Measurements from ENCODE around the gene ZNF793.

ZNF793 gene

DNA sequence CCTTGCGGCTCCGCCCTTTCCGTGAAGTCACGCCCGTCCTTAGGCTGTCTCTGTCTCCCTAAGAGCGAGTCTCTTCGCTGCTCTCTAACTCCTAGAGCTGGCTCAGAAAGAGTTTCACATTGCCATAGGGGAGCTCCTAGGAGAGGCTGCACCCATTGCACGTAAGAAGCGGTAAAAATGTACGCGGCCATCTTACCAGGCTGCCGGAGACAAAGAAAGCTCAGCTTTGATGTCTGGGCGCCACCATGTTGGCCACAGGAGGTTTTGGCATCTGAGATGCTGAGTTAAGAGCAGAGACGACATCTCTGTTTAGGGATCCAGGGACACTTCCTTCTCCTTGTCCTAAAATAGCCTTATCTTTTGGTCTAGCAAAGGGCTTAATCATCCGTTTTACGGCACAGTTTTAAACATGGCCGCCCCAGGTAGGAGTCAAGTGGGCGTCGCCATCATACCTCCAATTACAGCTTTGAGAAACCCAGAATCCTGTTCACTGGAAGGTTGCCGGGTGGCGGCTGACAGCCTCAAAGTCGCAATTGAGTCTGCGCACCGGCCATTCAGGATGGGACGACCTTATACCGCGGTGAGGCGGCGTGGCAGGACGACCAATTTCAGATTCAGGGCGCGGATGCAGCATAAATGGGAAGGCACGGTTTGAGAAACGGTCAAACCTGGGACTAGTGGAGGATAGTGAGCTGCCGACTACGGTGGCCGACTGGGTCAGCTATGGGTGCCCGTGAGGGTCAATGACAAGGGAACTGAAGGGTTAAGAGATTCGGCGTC is at the start of gene ZNF793:
ZNF793 (plus strand) TSS at position 553 of the 780 bp plus-strand sequence. CDS start 16,501 bp downstream, outside the sequence.
- Histone ChIP-seq H3K27ac (ENCODE audit: low read depth, low read length) (peak within 1 kb of the TSS; percentile 98), H3K4me3 (ENCODE audit: low read depth, low read length) (peak within 1 kb of the TSS; percentile 89), H3K9me3 (ENCODE audit: control insufficient read depth, insufficient read depth, low read length) (no peaks in the 10 kb centered on the region; the same call in 1 of the 2 replicates), H3K9ac (ENCODE audit: low read depth, low read length) (peak within 1 kb of the TSS; percentile 99), H3K4me1 (ENCODE audit: control insufficient read depth, insufficient read depth, low read length) (0 out of 2 replicates have a peak, but pooled peaks cover 3% of the 10 kb centered on the region), H3K36me3 (ENCODE audit: control insufficient read depth, insufficient read depth, low read length) (peaks cover 22% of the 10 kb centered on the region), H3K27me3 (ENCODE audit: control insufficient read depth, insufficient read depth, low read length) (no peaks in the 10 kb centered on the region)

DNA sequence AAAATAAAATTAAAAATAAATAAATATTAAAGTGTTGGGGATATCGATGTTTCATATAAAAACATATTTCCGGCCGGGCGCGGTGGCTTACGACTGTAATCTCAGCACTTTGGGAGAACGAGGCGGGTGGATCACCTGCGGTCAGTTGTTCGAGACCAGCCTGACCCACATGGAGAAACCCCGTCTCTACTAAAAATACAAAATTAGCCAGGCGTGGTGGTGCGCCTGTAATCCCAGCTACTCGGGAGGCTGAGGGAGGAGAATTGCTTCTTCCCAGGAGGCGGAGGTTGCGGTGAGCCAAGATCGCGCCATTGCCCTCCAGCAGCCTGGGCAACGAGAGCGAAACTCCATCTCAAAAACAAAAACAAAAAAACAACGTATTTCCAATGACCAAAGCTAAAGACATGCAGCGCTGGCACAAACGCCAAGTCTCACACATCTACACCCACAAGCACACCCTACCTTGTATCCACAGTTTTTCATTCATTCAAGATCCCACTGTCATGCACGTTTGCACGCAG is 40.4 kb upstream of the ZNF793 start:
- H3K27ac ChIP-seq (ENCODE audit: low read depth, low read length), result no peak overlapping the region
- H3K9ac ChIP-seq (ENCODE audit: low read depth, low read length), result peak overlapping the region; percentile 44; the same call in 1 of the 2 replicates
- H3K4me1 ChIP-seq (ENCODE audit: control insufficient read depth, insufficient read depth, low read length), result no peaks in the 10 kb centered on the region
- H3K27me3 ChIP-seq (ENCODE audit: control insufficient read depth, insufficient read depth, low read length), result no peaks in the 10 kb centered on the region
- H3K9me3 ChIP-seq (ENCODE audit: control insufficient read depth, insufficient read depth, low read length), result peaks cover 14% of the 10 kb centered on the region
- H3K4me3 ChIP-seq (ENCODE audit: low read depth, low read length), result peak overlapping the region; percentile 96
- H3K36me3 ChIP-seq (ENCODE audit: control insufficient read depth, insufficient read depth, low read length), result peaks cover 30% of the 10 kb centered on the region

DNA sequence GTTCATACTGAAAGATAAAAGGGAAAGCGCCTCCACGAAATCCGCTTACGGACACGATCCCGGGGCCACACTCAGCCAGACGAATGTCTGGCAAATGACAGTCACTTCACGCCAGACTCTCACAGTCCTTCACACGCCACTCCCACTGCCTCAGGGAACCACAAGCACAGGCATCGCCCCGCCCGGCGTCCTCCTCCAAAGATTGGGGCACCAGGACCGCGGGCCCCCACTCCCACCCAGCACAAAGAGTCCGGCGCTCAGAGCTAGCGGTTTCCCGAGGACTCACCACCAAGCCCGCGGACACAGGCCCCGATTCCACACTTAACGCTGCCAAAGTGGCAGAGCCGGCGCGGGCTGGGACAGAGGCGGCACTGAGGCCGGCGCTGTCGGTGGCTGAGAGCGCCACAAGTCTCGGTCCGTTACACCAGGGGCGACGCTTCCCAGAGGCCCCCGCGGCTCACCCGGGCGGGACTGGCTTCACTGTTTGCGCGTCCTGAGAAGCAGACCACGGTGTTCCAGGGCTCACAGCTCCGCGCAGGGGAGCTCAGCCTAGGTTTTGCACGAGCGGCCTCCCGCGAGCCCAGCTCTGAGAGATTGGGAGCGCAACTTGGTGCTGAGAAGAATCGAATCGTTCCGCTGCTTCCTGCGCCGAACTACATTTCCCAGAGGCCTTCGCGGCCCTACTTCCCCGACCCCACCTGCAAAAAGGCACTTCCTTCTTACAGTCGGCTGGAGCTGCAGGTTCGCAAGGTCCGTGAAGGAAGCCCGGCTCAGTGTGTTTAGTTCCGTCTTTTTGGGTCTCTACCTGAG is 39.7 kb upstream of the ZNF793 start, which contains the start of gene ZNF569:
ZNF569 (minus strand) TSS at position 647 of the 810 bp plus-strand sequence. CDS start 22,523 bp downstream, outside the sequence.
- Histone ChIP-seq H3K9me3 (ENCODE audit: control insufficient read depth, insufficient read depth, low read length) (peaks cover 8% of the 10 kb centered on the region), H3K27me3 (ENCODE audit: control insufficient read depth, insufficient read depth, low read length) (no peaks in the 10 kb centered on the region), H3K4me3 (ENCODE audit: low read depth, low read length) (peak within 1 kb of the TSS; percentile 96), H3K27ac (ENCODE audit: low read depth, low read length) (peak within 1 kb of the TSS; percentile 86), H3K9ac (ENCODE audit: low read depth, low read length) (peak within 1 kb of the TSS; percentile 44), H3K4me1 (ENCODE audit: control insufficient read depth, insufficient read depth, low read length) (no peaks in the 10 kb centered on the region), H3K36me3 (ENCODE audit: control insufficient read depth, insufficient read depth, low read length) (peaks cover 28% of the 10 kb centered on the region)

DNA sequence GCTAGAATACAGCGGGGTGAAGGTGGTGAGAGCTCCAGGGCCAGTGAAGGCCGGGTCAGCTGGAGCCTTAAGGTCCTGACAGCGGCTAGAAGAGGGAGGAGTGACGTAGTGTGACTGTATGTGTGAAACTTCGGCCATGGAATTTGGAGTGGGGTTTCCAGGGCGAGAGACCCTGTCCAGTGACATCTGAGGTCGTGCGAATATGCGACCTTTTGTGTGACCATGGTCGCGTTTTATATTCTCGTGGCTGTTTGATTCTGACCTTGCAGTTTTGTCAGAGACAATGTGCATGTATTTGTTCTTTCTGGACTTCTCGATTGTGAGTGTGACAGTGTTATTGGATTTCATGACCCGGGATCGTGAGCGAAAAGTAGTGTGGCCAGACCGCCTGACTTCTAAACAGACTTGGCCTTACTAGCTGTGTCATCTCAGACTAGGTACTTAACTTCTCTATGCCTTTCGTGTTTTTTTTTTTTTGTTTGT is 39.1 kb upstream of the ZNF793 start:
- Histone ChIP-seq H3K36me3 (ENCODE audit: control insufficient read depth, insufficient read depth, low read length) (peaks cover 25% of the 10 kb centered on the region), H3K4me1 (ENCODE audit: control insufficient read depth, insufficient read depth, low read length) (no peaks in the 10 kb centered on the region), H3K9ac (ENCODE audit: low read depth, low read length) (no peak overlapping the region), H3K4me3 (ENCODE audit: low read depth, low read length) (peak overlapping the region; percentile 96), H3K9me3 (ENCODE audit: control insufficient read depth, insufficient read depth, low read length) (peaks cover 6% of the 10 kb centered on the region), H3K27ac (ENCODE audit: low read depth, low read length) (no peak overlapping the region), H3K27me3 (ENCODE audit: control insufficient read depth, insufficient read depth, low read length) (no peaks in the 10 kb centered on the region)

DNA sequence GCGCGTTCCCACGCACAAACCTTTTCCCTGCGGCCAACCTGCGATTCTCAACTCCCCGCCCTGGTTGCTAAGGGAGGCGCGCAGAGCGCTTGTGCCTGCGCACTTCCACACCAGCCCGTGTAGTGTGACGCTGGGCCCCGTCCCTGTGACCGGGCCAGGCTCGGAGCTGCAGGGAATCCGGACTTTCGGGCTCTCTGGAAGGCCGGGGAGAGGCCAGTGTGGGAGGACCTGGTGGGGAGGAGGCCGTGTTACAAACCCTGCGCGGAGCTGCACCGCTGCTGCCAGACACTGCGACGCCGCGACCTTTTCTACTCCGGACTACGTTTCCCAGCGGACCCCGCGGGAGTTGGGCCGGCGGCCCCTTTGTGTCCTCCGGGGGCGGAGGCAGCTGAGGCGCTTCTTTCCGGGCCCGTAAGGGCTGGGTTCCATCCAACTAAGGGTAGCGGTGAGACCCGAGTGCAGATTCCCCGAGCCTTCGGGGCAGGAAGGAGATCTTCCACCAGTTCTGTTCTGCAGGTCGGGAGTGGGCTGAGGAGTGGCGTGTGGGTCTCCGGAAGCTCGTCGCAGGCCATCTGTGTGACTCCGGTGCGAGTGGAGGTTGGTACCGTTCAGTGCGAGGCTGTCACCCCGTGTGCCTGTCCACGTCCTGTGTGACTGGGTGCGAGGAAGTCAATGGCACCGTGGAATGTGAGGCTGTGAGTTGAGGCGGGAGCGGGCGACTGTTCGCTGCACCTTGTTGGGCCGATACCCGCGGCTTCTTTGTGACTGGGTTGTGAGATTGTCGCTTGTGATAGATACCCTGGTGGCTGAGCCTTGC is 37.6 kb upstream of the ZNF793 start, which contains the start of gene ZNF570:
ZNF570 (plus strand) TSS at position 396 of the 817 bp plus-strand sequence. CDS start 999 bp downstream, outside the sequence.
- peaks cover 12% of the 10 kb centered on the region for H3K36me3 ChIP-seq (ENCODE audit: control insufficient read depth, insufficient read depth, low read length)
- no peaks in the 10 kb centered on the region for H3K4me1 ChIP-seq (ENCODE audit: control insufficient read depth, insufficient read depth, low read length)
- no peaks in the 10 kb centered on the region for H3K27me3 ChIP-seq (ENCODE audit: control insufficient read depth, insufficient read depth, low read length)
- no peak within 1 kb of the TSS for H3K27ac ChIP-seq (ENCODE audit: low read depth, low read length)
- peak within 1 kb of the TSS; percentile 97 for H3K4me3 ChIP-seq (ENCODE audit: low read depth, low read length)
- peak within 1 kb of the TSS; percentile 74 for H3K9ac ChIP-seq (ENCODE audit: low read depth, low read length)
- no peaks in the 10 kb centered on the region for H3K9me3 ChIP-seq (ENCODE audit: control insufficient read depth, insufficient read depth, low read length)

DNA sequence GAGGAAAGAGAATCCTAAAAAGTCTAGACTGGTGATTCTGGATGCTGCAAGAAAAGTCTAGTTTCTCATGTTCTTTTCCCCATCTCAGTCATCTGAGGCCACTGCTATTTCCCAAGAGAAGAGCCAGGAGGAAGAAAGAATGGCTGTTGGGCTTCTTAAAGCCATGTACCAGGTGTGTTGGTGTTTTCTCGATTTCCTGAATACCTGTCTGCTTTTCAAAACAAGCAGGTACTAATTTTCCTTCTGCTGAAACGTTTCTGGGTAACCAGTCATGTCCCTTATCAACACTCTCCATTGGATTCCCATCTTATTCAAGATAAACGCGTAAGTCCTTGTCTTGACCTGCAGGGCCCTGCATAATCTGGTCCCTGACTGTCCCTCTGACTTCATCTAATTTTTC is 36.5 kb upstream of the ZNF793 start:
- H3K9ac ChIP-seq (ENCODE audit: low read depth, low read length), result no peak overlapping the region
- no peaks in the 10 kb centered on the region for H3K27me3 ChIP-seq (ENCODE audit: control insufficient read depth, insufficient read depth, low read length)
- no peak overlapping the region for H3K27ac ChIP-seq (ENCODE audit: low read depth, low read length)
- no peaks in the 10 kb centered on the region for H3K9me3 ChIP-seq (ENCODE audit: control insufficient read depth, insufficient read depth, low read length)
- peaks cover 5% of the 10 kb centered on the region; the same call in 1 of the 2 replicates for H3K36me3 ChIP-seq (ENCODE audit: control insufficient read depth, insufficient read depth, low read length)
- peak overlapping the region; percentile 97 for H3K4me3 ChIP-seq (ENCODE audit: low read depth, low read length)
- no peaks in the 10 kb centered on the region for H3K4me1 ChIP-seq (ENCODE audit: control insufficient read depth, insufficient read depth, low read length)

DNA sequence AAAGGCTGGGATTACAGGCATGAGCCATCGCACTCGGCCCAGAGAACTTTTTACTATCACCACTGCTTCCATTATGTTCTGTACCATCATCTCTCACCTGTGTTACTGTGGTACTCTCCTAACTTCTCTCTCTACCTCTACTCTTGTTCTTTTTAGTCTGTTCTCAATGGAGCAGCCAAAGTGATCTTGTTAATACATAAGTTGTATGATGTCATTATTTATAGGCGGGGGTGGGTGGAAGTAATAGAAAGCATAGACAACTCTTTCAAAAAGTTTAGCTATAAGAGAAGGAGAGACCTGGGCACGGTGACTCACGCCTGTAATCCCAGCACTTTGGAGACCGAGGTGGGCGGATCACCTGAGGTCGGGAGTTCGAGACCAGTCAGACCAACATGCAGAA is 34.6 kb upstream of the ZNF793 start:
- Histone ChIP-seq H3K4me3 (ENCODE audit: low read depth, low read length) (no peak overlapping the region), H3K9me3 (ENCODE audit: control insufficient read depth, insufficient read depth, low read length) (peaks cover 8% of the 10 kb centered on the region), H3K27me3 (ENCODE audit: control insufficient read depth, insufficient read depth, low read length) (no peaks in the 10 kb centered on the region), H3K4me1 (ENCODE audit: control insufficient read depth, insufficient read depth, low read length) (no peaks in the 10 kb centered on the region), H3K36me3 (ENCODE audit: control insufficient read depth, insufficient read depth, low read length) (peaks cover 19% of the 10 kb centered on the region), H3K9ac (ENCODE audit: low read depth, low read length) (no peak overlapping the region), H3K27ac (ENCODE audit: low read depth, low read length) (no peak overlapping the region)

DNA sequence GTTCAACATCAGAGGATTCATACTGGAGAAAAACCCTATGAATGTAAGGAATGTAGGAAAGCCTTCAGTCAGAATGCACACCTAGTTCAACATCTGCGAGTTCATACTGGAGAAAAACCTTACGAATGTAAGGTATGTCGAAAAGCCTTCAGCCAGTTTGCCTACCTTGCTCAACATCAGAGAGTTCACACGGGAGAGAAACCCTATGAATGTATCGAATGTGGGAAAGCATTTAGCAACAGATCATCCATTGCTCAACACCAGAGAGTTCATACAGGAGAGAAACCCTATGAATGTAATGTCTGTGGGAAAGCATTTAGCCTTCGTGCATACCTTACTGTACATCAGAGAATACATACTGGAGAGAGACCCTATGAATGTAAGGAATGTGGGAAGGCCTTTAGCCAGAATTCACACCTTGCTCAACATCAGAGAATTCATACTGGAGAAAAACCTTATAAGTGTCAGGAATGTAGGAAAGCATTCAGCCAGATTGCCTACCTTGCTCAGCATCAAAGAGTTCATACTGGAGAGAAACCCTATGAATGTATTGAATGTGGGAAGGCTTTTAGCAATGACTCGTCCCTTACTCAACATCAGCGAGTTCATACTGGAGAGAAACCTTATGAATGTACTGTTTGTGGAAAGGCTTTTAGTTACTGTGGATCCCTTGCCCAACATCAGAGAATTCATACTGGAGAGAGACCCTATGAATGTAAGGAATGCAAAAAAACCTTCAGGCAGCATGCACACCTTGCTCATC is 22.2 kb upstream of the ZNF793 start:
- peaks cover 36% of the 10 kb centered on the region for H3K36me3 ChIP-seq (ENCODE audit: control insufficient read depth, insufficient read depth, low read length)
- no peaks in the 10 kb centered on the region for H3K4me1 ChIP-seq (ENCODE audit: control insufficient read depth, insufficient read depth, low read length)
- H3K27me3 ChIP-seq (ENCODE audit: control insufficient read depth, insufficient read depth, low read length), result no peaks in the 10 kb centered on the region
- H3K9ac ChIP-seq (ENCODE audit: low read depth, low read length), result no peak overlapping the region
- H3K9me3 ChIP-seq (ENCODE audit: control insufficient read depth, insufficient read depth, low read length), result peaks cover 89% of the 10 kb centered on the region
- H3K27ac ChIP-seq (ENCODE audit: low read depth, low read length), result no peak overlapping the region
- H3K4me3 ChIP-seq (ENCODE audit: low read depth, low read length), result no peak overlapping the region

DNA sequence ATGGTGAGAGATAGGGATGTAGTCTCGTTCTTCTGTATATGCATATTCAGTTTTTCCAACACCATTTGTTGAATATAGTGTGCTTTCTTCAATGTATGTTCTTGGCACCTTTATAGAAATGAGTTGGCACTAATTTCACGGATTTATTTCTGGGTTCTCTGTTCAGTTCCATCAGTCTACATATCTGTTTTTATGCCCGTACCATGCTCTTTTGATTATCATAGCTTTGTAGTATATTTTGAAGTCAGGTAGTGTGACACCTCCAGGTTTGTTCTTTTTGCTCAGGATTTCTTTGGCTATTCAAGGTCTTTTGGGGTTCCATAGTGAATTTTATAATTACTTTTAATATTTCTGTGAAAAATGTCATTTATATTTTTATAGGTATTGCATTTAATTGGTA is 14.5 kb upstream of the ZNF793 start:
- H3K36me3 ChIP-seq (ENCODE audit: control insufficient read depth, insufficient read depth, low read length), result no peaks in the 10 kb centered on the region
- H3K9ac ChIP-seq (ENCODE audit: low read depth, low read length), result no peak overlapping the region
- H3K27ac ChIP-seq (ENCODE audit: low read depth, low read length), result no peak overlapping the region
- H3K4me1 ChIP-seq (ENCODE audit: control insufficient read depth, insufficient read depth, low read length), result no peaks in the 10 kb centered on the region
- H3K9me3 ChIP-seq (ENCODE audit: control insufficient read depth, insufficient read depth, low read length), result peaks cover 54% of the 10 kb centered on the region
- H3K4me3 ChIP-seq (ENCODE audit: low read depth, low read length), result no peak overlapping the region
- H3K27me3 ChIP-seq (ENCODE audit: control insufficient read depth, insufficient read depth, low read length), result no peaks in the 10 kb centered on the region

Data from HUES48 (cell line).